Osteocyte (in vitro differentiated cells): ENCODE results near the gene ABCB9. TPM values are rescaled to one million over a fixed set of nuclear protein-coding genes. Genes with fewer than 3 reads are reported as not detected.

ENCODE experiments used
- DNase-seq: peaks from one replicate; pipeline ENCODE4 v3.0.0; 2021; ENCODE audit warnings: mixed read lengths; ENCODE audit not compliant: unreplicated experiment; ENCODE audit errors: extremely low spot score
- H3K27ac Mint-ChIP-seq: one replicate; pipeline ENCODE4 v1.8.0; 2021; ENCODE audit warnings: mild to moderate bottlenecking, mixed read lengths; ENCODE audit not compliant: unreplicated experiment
- H3K27me3 Mint-ChIP-seq: one replicate; pipeline ENCODE4 v1.8.0; 2021; ENCODE audit warnings: mixed read lengths; ENCODE audit not compliant: unreplicated experiment
- H3K36me3 Mint-ChIP-seq: one replicate; pipeline ENCODE4 v1.8.0; 2021; ENCODE audit warnings: mixed read lengths; ENCODE audit not compliant: unreplicated experiment
- H3K4me1 Mint-ChIP-seq: one replicate; pipeline ENCODE4 v1.8.0; 2021; ENCODE audit warnings: mixed read lengths; ENCODE audit not compliant: unreplicated experiment
- H3K4me3 Mint-ChIP-seq: one replicate; pipeline ENCODE4 v1.8.0; 2021; ENCODE audit warnings: mild to moderate bottlenecking, moderate library complexity, mixed read lengths; ENCODE audit not compliant: unreplicated experiment
- H3K9me3 Mint-ChIP-seq: one replicate; pipeline ENCODE4 v1.8.0; 2021; ENCODE audit warnings: mixed read lengths; ENCODE audit not compliant: unreplicated experiment
- CTCF ChIP-seq: fragments of 200-600 bp; sonication (generic); IDR thresholded peaks from 2 replicates; pipeline ENCODE4 v1.5.0; 2021; ENCODE audit warnings: antibody characterized with exemption, mild to moderate bottlenecking, moderate library complexity
- total RNA-seq: library from RNA; stranded (reverse); gene quantifications from 2 replicates; pipeline ENCODE4 v1.2.1, GENCODE V29; 2021

ABCB9 gene
- total RNA-seq, 1 donor from 2014 or later, result 13.4 TPM

GRCh38 chr12:123010110-123010509, 43.8 kb upstream of the ABCB9 start:
- Mint-ChIP-seq H3K27me3 (no peaks in the 10 kb centered on the region), H3K4me3 (no peak overlapping the region), H3K27ac (no peak overlapping the region), H3K36me3 (peaks cover 3% of the 10 kb centered on the region), H3K4me1 (no peaks in the 10 kb centered on the region), H3K9me3 (no peaks in the 10 kb centered on the region)
- DNase-seq, result no peak
- TF ChIP-seq CTCF, result no peak

- no peaks in the 10 kb centered on the region for H3K27me3 Mint-ChIP-seq
- no peak overlapping the region for H3K4me3 Mint-ChIP-seq
- no peak for TF ChIP-seq CTCF
- no peaks in the 10 kb centered on the region for H3K4me1 Mint-ChIP-seq
- no peak for DNase-seq
- H3K9me3 Mint-ChIP-seq, result no peaks in the 10 kb centered on the region
- peaks cover under 1% of the 10 kb centered on the region for H3K36me3 Mint-ChIP-seq
- H3K27ac Mint-ChIP-seq, result no peak overlapping the region
Observed at GRCh38 chr12:123006977-123007376, 40.7 kb upstream of the ABCB9 start.

GRCh38 chr12:123005081-123005626, 38.9 kb upstream of the ABCB9 start:
- no peak for DNase-seq
- TF ChIP-seq CTCF, result no peak
- H3K27me3 Mint-ChIP-seq, result no peaks in the 10 kb centered on the region

GRCh38 chr12:123004287-123004686, 38.0 kb upstream of the ABCB9 start:
- no peak for DNase-seq

More at GRCh38 chr12:123005081-123005626, 38.9 kb upstream of the ABCB9 start:
- H3K36me3 Mint-ChIP-seq, result no peaks in the 10 kb centered on the region
- H3K27ac Mint-ChIP-seq, result no peak overlapping the region
- no peaks in the 10 kb centered on the region for H3K4me1 Mint-ChIP-seq
- no peaks in the 10 kb centered on the region for H3K9me3 Mint-ChIP-seq
- H3K4me3 Mint-ChIP-seq, result no peak overlapping the region

GRCh38 chr12:123003257-123003656, 37.0 kb upstream of the ABCB9 start:
- no peaks in the 10 kb centered on the region for H3K36me3 Mint-ChIP-seq
- no peak for TF ChIP-seq CTCF
- H3K4me3 Mint-ChIP-seq, result no peak overlapping the region
- H3K9me3 Mint-ChIP-seq, result no peaks in the 10 kb centered on the region
- no peak overlapping the region for H3K27ac Mint-ChIP-seq
- no peak for DNase-seq
- no peaks in the 10 kb centered on the region for H3K27me3 Mint-ChIP-seq
- H3K4me1 Mint-ChIP-seq, result no peaks in the 10 kb centered on the region

More at GRCh38 chr12:123004287-123004686, 38.0 kb upstream of the ABCB9 start:
- Mint-ChIP-seq H3K27ac (no peak overlapping the region), H3K4me1 (no peaks in the 10 kb centered on the region), H3K27me3 (no peaks in the 10 kb centered on the region), H3K36me3 (no peaks in the 10 kb centered on the region), H3K9me3 (no peaks in the 10 kb centered on the region), H3K4me3 (no peak overlapping the region)
- TF ChIP-seq CTCF, result no peak
